WTC11 (cell line): ENCODE results near the gene XDH. TPM values are rescaled to one million over a fixed set of nuclear protein-coding genes. Genes with fewer than 3 reads are reported as not detected.

Experiments used
- ATAC-seq: fragments of 200-7000 bp; cut with Tn5 transposase; 2 replicates; pipeline ENCODE4 v1.10.0; 2021; ENCODE audit warnings: mild to moderate bottlenecking, moderate library complexity
- CTCF ChIA-PET: fragments of 300-600 bp; sonication (Branson Sonifier 250); formaldehyde crosslinking; loops from one replicate; lab custom pipeline; 2021; ENCODE audit warnings: antibody characterized with exemption; lab: Charles Lee
- POLR2A ChIA-PET: fragments of 350-600 bp; sonication (Branson Sonifier 250); formaldehyde crosslinking; loops from one replicate; lab custom pipeline; 2021; ENCODE audit warnings: antibody characterized with exemption; lab: Charles Lee
- DNase-seq: peaks from one replicate; pipeline ENCODE4 v3.0.0; 2021; ENCODE audit warnings: low spot score
- H3K27ac Mint-ChIP-seq: 2 replicates; pipeline ENCODE4 v1.8.0; 2021; ENCODE audit warnings: mixed read lengths
- H3K27me3 Mint-ChIP-seq: 2 replicates; pipeline ENCODE4 v1.8.0; 2021; ENCODE audit warnings: low read depth, mild to moderate bottlenecking, moderate library complexity, mixed read lengths
- H3K36me3 Mint-ChIP-seq: 2 replicates; pipeline ENCODE4 v1.8.0; 2021; ENCODE audit warnings: mixed read lengths
- H3K4me1 Mint-ChIP-seq: 2 replicates; pipeline ENCODE4 v1.8.0; 2022; ENCODE audit warnings: mixed read lengths
- H3K4me3 Mint-ChIP-seq: 2 replicates; pipeline ENCODE4 v1.8.0; 2021; ENCODE audit warnings: mild to moderate bottlenecking, moderate library complexity, mixed read lengths
- H3K9me3 Mint-ChIP-seq: 2 replicates; pipeline ENCODE4 v1.8.0; 2021; ENCODE audit warnings: mixed read lengths
- CBFB ChIP-seq: sonication (generic); formaldehyde crosslinking; IDR thresholded peaks from 2 replicates; pipeline ENCODE4 v1.8.1; 2022; ENCODE audit warnings: mild to moderate bottlenecking, low read depth, missing genetic modification reagents
- CDX4 ChIP-seq: fragments of 250-450 bp; sonication (Bioruptor Pico); IDR thresholded peaks from 2 replicates; pipeline ENCODE4 v1.9.0; 2021; ENCODE audit warnings: moderate library complexity, mild to moderate bottlenecking, inconsistent platforms, borderline replicate concordance
- CREB1 ChIP-seq: sonication (generic); formaldehyde crosslinking; IDR thresholded peaks from 2 replicates; pipeline ENCODE4 v1.8.0; 2023; ENCODE audit warnings: mild to moderate bottlenecking, missing genetic modification reagents
- ETV6 ChIP-seq: sonication (generic); formaldehyde crosslinking; IDR thresholded peaks from 2 replicates; pipeline ENCODE4 v1.8.1; 2022; ENCODE audit warnings: mild to moderate bottlenecking, missing genetic modification reagents
- FOXP4 ChIP-seq: sonication (generic); formaldehyde crosslinking; IDR thresholded peaks from 2 replicates; pipeline ENCODE4 v1.8.0; 2022; ENCODE audit warnings: mild to moderate bottlenecking, missing genetic modification reagents
- GABPB1 ChIP-seq: sonication (generic); formaldehyde crosslinking; IDR thresholded peaks from 2 replicates; pipeline ENCODE4 v1.8.1; 2023; ENCODE audit warnings: mild to moderate bottlenecking, missing genetic modification reagents
- GRHL2 ChIP-seq: fragments of 250-450 bp; sonication (Bioruptor Pico); IDR thresholded peaks from 2 replicates; pipeline ENCODE4 v1.8.0; 2022; ENCODE audit warnings: mild to moderate bottlenecking, moderate library complexity; ENCODE audit not compliant: insufficient replicate concordance, severe bottlenecking
- GTF2I ChIP-seq: fragments of 250-450 bp; sonication (Bioruptor Pico); conservative IDR thresholded peaks from 2 replicates; pipeline ENCODE4 v1.4.0; 2021; ENCODE audit warnings: mild to moderate bottlenecking
- HMGA2 ChIP-seq: fragments of 250-450 bp; sonication (Bioruptor Pico); IDR thresholded peaks from 2 replicates; pipeline ENCODE4 v1.4.0; 2021; ENCODE audit warnings: mild to moderate bottlenecking, moderate library complexity
- IRF2 ChIP-seq: sonication (generic); formaldehyde crosslinking; IDR thresholded peaks from 2 replicates; pipeline ENCODE4 v1.8.0; 2022; ENCODE audit warnings: low read depth, missing genetic modification reagents, borderline replicate concordance
- KAT7 ChIP-seq: sonication (generic); formaldehyde crosslinking; IDR thresholded peaks from 2 replicates; pipeline ENCODE4 v1.8.1; 2023; ENCODE audit warnings: missing genetic modification reagents, mild to moderate bottlenecking, borderline replicate concordance
- NR1H2 ChIP-seq: sonication (generic); formaldehyde crosslinking; IDR thresholded peaks from 2 replicates; pipeline ENCODE4 v1.9.0; 2021; ENCODE audit warnings: mild to moderate bottlenecking, moderate library complexity, missing genetic modification reagents
- RORB ChIP-seq: fragments of 250-450 bp; sonication (Bioruptor Pico); IDR thresholded peaks from 2 replicates; pipeline ENCODE4 v1.9.0; 2021; ENCODE audit warnings: mild to moderate bottlenecking
- SMAD3 ChIP-seq: sonication (generic); formaldehyde crosslinking; IDR thresholded peaks from 2 replicates; pipeline ENCODE4 v1.8.0; 2022; ENCODE audit warnings: missing genetic modification reagents, mild to moderate bottlenecking, borderline replicate concordance
- SMAD4 ChIP-seq: sonication (generic); formaldehyde crosslinking; IDR thresholded peaks from 2 replicates; pipeline ENCODE4 v1.8.0; 2022; ENCODE audit warnings: mild to moderate bottlenecking, missing genetic modification reagents
- TCF7 ChIP-seq: sonication (generic); formaldehyde crosslinking; IDR thresholded peaks from 2 replicates; pipeline ENCODE4 v1.8.0; 2022; ENCODE audit warnings: mild to moderate bottlenecking, low read depth, missing genetic modification reagents, moderate library complexity
- TEAD1 ChIP-seq: sonication (generic); formaldehyde crosslinking; IDR thresholded peaks from 2 replicates; pipeline ENCODE4 v1.8.0; 2022; ENCODE audit warnings: mild to moderate bottlenecking, missing genetic modification reagents
- ZNF121 ChIP-seq: sonication (generic); formaldehyde crosslinking; IDR thresholded peaks from 2 replicates; pipeline ENCODE4 v1.8.0; 2023; ENCODE audit warnings: missing genetic modification reagents
- ZNF219 ChIP-seq: sonication (generic); formaldehyde crosslinking; IDR thresholded peaks from 2 replicates; pipeline ENCODE4 v1.8.0; 2023; ENCODE audit warnings: missing genetic modification reagents, mild to moderate bottlenecking, borderline replicate concordance
- total RNA-seq: library from RNA; stranded (reverse); gene quantifications from 3 replicates; pipeline ENCODE4 v1.2.3, GENCODE V29; 2021
- TF ChIP-seq, protein P1 (sequence below): fragments of 250-450 bp; sonication (Bioruptor Pico); IDR thresholded peaks from 2 replicates; pipeline ENCODE4 v1.9.0; 2021; ENCODE audit warnings: mild to moderate bottlenecking, borderline replicate concordance
- TF ChIP-seq, protein P2 (sequence below): sonication (generic); formaldehyde crosslinking; IDR thresholded peaks from 2 replicates; pipeline ENCODE4 v1.8.1; 2022; ENCODE audit warnings: low read depth, missing genetic modification reagents, borderline replicate concordance

The XDH gene
- total RNA-seq, 1 experiment from 2014 or later, result 3.0 TPM

DNA sequence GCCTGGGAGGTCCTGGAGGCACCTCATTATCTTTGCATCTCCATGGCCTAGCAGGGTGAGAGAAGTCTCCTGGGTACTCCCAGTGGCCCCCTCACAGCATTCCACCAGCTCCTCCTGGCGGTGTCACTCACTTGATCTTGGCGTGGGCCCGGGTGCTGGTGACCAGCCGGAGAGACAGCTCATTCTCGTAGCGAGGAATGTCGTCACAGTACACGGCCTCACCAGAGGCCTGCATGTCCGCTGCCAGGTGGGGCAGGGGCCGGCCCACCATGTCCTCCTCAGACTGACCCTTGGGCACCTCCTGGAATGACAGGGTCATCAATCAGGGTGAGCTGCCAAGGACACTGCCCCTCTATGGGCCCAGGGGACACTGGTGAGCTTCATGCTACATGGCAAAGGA is 42.4 kb downstream of the XDH start:
- CTCF ChIA-PET, result no interaction called here
- no peak for DNase-seq

DNA sequence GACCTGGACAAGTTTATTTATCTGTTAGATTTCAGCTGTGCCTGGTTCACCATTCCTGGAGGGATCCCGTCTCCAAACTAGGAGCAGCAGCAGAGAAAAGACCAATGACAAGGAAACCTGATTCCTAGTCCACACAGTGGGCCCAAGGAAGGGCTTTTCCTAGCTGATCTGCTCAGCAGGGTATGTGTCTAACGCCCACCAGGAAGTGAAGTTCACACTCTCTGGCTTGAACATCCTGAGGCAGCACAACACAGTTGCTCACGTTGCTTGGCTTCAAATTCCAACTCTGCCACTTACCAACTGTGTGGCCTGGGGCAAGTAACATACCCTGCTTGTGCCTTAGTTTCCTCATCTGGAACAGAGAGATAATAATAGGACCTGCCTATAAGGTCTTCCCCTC is 42.9 kb downstream of the XDH start:
- ChIA-PET POLR2A (no interaction called here), CTCF (no interaction called here)
- H3K4me3 Mint-ChIP-seq, result no peak overlapping the region
- TF ChIP-seq, protein P1, sequence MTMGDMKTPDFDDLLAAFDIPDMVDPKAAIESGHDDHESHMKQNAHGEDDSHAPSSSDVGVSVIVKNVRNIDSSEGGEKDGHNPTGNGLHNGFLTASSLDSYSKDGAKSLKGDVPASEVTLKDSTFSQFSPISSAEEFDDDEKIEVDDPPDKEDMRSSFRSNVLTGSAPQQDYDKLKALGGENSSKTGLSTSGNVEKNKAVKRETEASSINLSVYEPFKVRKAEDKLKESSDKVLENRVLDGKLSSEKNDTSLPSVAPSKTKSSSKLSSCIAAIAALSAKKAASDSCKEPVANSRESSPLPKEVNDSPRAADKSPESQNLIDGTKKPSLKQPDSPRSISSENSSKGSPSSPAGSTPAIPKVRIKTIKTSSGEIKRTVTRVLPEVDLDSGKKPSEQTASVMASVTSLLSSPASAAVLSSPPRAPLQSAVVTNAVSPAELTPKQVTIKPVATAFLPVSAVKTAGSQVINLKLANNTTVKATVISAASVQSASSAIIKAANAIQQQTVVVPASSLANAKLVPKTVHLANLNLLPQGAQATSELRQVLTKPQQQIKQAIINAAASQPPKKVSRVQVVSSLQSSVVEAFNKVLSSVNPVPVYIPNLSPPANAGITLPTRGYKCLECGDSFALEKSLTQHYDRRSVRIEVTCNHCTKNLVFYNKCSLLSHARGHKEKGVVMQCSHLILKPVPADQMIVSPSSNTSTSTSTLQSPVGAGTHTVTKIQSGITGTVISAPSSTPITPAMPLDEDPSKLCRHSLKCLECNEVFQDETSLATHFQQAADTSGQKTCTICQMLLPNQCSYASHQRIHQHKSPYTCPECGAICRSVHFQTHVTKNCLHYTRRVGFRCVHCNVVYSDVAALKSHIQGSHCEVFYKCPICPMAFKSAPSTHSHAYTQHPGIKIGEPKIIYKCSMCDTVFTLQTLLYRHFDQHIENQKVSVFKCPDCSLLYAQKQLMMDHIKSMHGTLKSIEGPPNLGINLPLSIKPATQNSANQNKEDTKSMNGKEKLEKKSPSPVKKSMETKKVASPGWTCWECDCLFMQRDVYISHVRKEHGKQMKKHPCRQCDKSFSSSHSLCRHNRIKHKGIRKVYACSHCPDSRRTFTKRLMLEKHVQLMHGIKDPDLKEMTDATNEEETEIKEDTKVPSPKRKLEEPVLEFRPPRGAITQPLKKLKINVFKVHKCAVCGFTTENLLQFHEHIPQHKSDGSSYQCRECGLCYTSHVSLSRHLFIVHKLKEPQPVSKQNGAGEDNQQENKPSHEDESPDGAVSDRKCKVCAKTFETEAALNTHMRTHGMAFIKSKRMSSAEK (CRISPR knock-in tag), result no peak
- TF ChIP-seq, protein P2, sequence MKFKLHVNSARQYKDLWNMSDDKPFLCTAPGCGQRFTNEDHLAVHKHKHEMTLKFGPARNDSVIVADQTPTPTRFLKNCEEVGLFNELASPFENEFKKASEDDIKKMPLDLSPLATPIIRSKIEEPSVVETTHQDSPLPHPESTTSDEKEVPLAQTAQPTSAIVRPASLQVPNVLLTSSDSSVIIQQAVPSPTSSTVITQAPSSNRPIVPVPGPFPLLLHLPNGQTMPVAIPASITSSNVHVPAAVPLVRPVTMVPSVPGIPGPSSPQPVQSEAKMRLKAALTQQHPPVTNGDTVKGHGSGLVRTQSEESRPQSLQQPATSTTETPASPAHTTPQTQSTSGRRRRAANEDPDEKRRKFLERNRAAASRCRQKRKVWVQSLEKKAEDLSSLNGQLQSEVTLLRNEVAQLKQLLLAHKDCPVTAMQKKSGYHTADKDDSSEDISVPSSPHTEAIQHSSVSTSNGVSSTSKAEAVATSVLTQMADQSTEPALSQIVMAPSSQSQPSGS (CRISPR knock-in tag), result no peak
- TF ChIP-seq TCF7 (CRISPR knock-in tag), result no peak
- TF ChIP-seq GRHL2, result no peak
- TF ChIP-seq CREB1 (CRISPR knock-in tag), result no peak
- no peak for TF ChIP-seq SMAD3
- no peak for TF ChIP-seq NR1H2 (CRISPR knock-in tag)
- TF ChIP-seq ZNF121, result no peak
- TF ChIP-seq ZNF219 (CRISPR knock-in tag), result no peak
- no peak for TF ChIP-seq GTF2I (CRISPR knock-in tag)
- no peak for TF ChIP-seq GABPB1 (CRISPR knock-in tag)
- TF ChIP-seq IRF2 (CRISPR knock-in tag), result no peak
- TF ChIP-seq HMGA2 (CRISPR knock-in tag), result no peak
- H3K27me3 Mint-ChIP-seq, result no peaks in the 10 kb centered on the region
- H3K9me3 Mint-ChIP-seq, result peaks cover 7% of the 10 kb centered on the region
- no peaks in the 10 kb centered on the region for H3K4me1 Mint-ChIP-seq
- no peak overlapping the region for H3K27ac Mint-ChIP-seq
- peaks cover 8% of the 10 kb centered on the region; the same call in 1 of the 2 replicates for H3K36me3 Mint-ChIP-seq
- ATAC-seq (no peak), DNase-seq (no peak)

More for the DNA sequence above, 42.4 kb downstream of the XDH start:
- H3K4me3 Mint-ChIP-seq, result no peak overlapping the region
- H3K27ac Mint-ChIP-seq, result no peak overlapping the region
- POLR2A ChIA-PET, result no interaction called here
- no peak for ATAC-seq
- H3K4me1 Mint-ChIP-seq, result no peaks in the 10 kb centered on the region
- peaks cover 9% of the 10 kb centered on the region; the same call in 1 of the 2 replicates for H3K36me3 Mint-ChIP-seq
- peaks cover 7% of the 10 kb centered on the region for H3K9me3 Mint-ChIP-seq
- H3K27me3 Mint-ChIP-seq, result no peaks in the 10 kb centered on the region
- TF ChIP-seq NR1H2 (CRISPR knock-in tag), result no peak
- TF ChIP-seq, all 79 proteins: peak for 0

GRCh38 chr2:31366733-31367132 is 47.8 kb downstream of the XDH start:
- no peaks in the 10 kb centered on the region for H3K36me3 Mint-ChIP-seq
- no peaks in the 10 kb centered on the region for H3K4me1 Mint-ChIP-seq
- no peaks in the 10 kb centered on the region for H3K27me3 Mint-ChIP-seq
- ATAC-seq (no peak), DNase-seq (no peak)
- POLR2A ChIA-PET, result no interaction called here
- H3K4me3 Mint-ChIP-seq, result no peak overlapping the region
- no peak overlapping the region for H3K27ac Mint-ChIP-seq
- no peak for TF ChIP-seq RORB (CRISPR knock-in tag)
- no peak for TF ChIP-seq ETV6
- TF ChIP-seq SMAD4 (CRISPR knock-in tag), result no peak
- TF ChIP-seq KAT7 (CRISPR knock-in tag), result no peak
- TF ChIP-seq GRHL2, result no peak
- no peak for TF ChIP-seq CBFB (CRISPR knock-in tag)
- no peak for TF ChIP-seq CDX4 (CRISPR knock-in tag)
- TF ChIP-seq FOXP4, result no peak
- TF ChIP-seq TEAD1 (CRISPR knock-in tag), result no peak
- H3K9me3 Mint-ChIP-seq, result no peaks in the 10 kb centered on the region
- CTCF ChIA-PET, result no interaction called here
